ENCODE data around the gene APBA1. TPM values are rescaled to one million over a fixed set of nuclear protein-coding genes. Genes with fewer than 3 reads are reported as not detected.

Gene APBA1
- total RNA-seq, 1 donor, result 11.2 TPM

- no peak for DNase-seq (ENCODE audit: low read depth)
- TF ChIP-seq, protein P1, sequence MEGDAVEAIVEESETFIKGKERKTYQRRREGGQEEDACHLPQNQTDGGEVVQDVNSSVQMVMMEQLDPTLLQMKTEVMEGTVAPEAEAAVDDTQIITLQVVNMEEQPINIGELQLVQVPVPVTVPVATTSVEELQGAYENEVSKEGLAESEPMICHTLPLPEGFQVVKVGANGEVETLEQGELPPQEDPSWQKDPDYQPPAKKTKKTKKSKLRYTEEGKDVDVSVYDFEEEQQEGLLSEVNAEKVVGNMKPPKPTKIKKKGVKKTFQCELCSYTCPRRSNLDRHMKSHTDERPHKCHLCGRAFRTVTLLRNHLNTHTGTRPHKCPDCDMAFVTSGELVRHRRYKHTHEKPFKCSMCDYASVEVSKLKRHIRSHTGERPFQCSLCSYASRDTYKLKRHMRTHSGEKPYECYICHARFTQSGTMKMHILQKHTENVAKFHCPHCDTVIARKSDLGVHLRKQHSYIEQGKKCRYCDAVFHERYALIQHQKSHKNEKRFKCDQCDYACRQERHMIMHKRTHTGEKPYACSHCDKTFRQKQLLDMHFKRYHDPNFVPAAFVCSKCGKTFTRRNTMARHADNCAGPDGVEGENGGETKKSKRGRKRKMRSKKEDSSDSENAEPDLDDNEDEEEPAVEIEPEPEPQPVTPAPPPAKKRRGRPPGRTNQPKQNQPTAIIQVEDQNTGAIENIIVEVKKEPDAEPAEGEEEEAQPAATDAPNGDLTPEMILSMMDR (IDR thresholded peaks at IDR 0.05; ENCODE audit: insufficient read depth, low read depth, low read length), result no peak
Measured at GRCh38 chr9:69660304-69660703, 11.9 kb downstream of the APBA1 start.

GRCh38 chr9:69658987-69659675, 13.0 kb downstream of the APBA1 start:
- peak; percentile 33 for DNase-seq (ENCODE audit: low read depth)
- TF ChIP-seq, protein P1 (IDR thresholded peaks at IDR 0.05; ENCODE audit: insufficient read depth, low read depth, low read length), result no peak

More at GRCh38 chr9:69660304-69660703, 11.9 kb downstream of the APBA1 start:
- no peak overlapping the region for H3K4me3 ChIP-seq (ENCODE audit: low read depth, low read length)

GRCh38 chr9:69657269-69657668, 14.9 kb downstream of the APBA1 start:
- no peak overlapping the region for H3K4me3 ChIP-seq (ENCODE audit: low read depth, low read length)
- DNase-seq (ENCODE audit: low read depth), result no peak
- TF ChIP-seq, protein P1 (IDR thresholded peaks at IDR 0.05; ENCODE audit: insufficient read depth, low read depth, low read length), result no peak

More at GRCh38 chr9:69658987-69659675, 13.0 kb downstream of the APBA1 start:
- H3K4me3 ChIP-seq (ENCODE audit: low read depth, low read length), result no peak overlapping the region

DNA sequence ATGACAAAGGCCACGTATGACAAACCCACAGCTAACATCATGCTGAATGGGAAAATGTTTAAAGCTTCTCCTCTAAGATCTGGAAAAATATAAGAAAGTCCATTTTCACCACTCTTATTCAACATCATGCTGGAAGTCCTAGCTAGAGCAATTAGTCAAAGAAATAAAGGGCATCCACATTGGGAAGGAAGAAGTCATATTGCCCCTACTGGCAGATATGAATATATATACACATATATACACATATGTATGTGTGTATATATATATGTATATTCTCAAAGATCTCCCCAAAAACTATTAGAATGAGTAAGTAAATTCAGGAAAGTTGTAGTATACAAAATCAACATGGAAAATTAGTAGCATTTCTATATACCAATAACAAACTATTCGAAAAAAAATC, 17.1 kb downstream of the APBA1 start:
- H3K4me3 ChIP-seq (ENCODE audit: low read depth, low read length), result no peak overlapping the region
- TF ChIP-seq, protein P1 (IDR thresholded peaks at IDR 0.05; ENCODE audit: insufficient read depth, low read depth, low read length), result no peak
- no peak for DNase-seq (ENCODE audit: low read depth)

- no peak overlapping the region for H3K4me3 ChIP-seq (ENCODE audit: low read depth, low read length)
- no peak for DNase-seq (ENCODE audit: low read depth)
- TF ChIP-seq, protein P1 (IDR thresholded peaks at IDR 0.05; ENCODE audit: insufficient read depth, low read depth, low read length), result no peak
Measured at GRCh38 chr9:69653261-69653660, 18.9 kb downstream of the APBA1 start.

DNA sequence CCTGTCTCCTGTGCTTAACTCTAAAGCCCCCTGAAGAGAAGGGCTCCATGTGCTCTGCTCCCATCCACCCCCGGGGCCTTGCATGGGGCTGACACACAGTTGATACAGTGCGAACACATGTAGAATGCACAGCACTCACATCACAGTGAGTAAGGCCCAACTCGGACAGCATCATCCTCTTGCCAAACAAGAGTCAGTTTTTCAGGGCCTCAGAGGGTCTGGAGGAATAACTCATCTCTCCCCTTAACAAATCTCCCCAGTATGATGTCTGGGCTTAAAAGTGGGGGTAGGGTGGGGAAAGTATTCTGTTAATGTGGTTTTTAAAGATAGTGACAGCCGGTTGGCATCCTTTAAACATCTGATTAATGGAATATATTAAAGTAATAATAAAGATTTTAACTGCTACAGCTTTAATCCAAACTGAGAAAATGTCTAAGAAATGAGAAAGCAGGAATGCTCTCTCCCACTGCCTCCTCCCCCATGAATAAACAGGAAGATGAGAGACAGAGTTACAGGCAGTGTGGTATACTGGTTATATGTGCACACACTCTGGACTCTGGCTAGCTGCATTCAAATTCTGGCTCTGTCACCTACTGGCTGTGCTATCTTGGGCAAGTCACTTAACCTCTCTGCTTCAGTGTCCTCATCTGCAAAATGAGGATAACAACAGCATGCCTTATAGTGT, 22.5 kb downstream of the APBA1 start:
- DNase-seq (ENCODE audit: low read depth), result peak; percentile 19
- H3K4me3 ChIP-seq (ENCODE audit: low read depth, low read length), result no peak overlapping the region
- TF ChIP-seq, protein P1 (IDR thresholded peaks at IDR 0.05; ENCODE audit: insufficient read depth, low read depth, low read length), result no peak
